GM12878 (cell line): ENCODE results near the gene DLG2. TPM values are rescaled to one million over a fixed set of nuclear protein-coding genes. Genes with fewer than 3 reads are reported as not detected.

Source experiments
- ATAC-seq: fragments of 200-7000 bp; cut with Tn5 transposase; 3 replicates; pipeline ENCODE4 v1.9.1; 2020; ENCODE audit warnings: mild to moderate bottlenecking, moderate library complexity
- BruUV-seq: library from RNA; stranded (reverse); fragments of 400-500 nt; replicated peaks from 2 replicates; lab custom pipeline; 2021; lab: Mats Ljungman, UMichigan
- CTCF ChIA-PET: fragments of 300-600 bp; sonication (Branson Sonifier 250); formaldehyde crosslinking; extraction: SDS; loops from one replicate; lab custom pipeline; 2021; ENCODE audit warnings: inconsistent platforms; lab: Yijun Ruan, JAX
- POLR2A ChIA-PET: fragments of 350-600 bp; formaldehyde crosslinking; extraction: SDS; loops from one replicate; lab custom pipeline; 2021; ENCODE audit warnings: inconsistent platforms; lab: Charles Lee
- RAD21 ChIA-PET: fragments of 300-600 bp; sonication (Branson Sonifier 250); formaldehyde crosslinking; loops from one replicate; lab custom pipeline; 2023; ENCODE audit warnings: antibody characterized with exemption; ENCODE audit not compliant: unreplicated experiment; lab: Charles Lee
- SMC1A ChIA-PET: fragments of 300-600 bp; sonication (Branson Sonifier 250); formaldehyde crosslinking; loops from one replicate; lab custom pipeline; 2023; ENCODE audit not compliant: unreplicated experiment, uncharacterized antibody; lab: Charles Lee
- DNase-seq: peaks from one replicate; pipeline ENCODE4 v3.0.0-alpha.2; 2011; ENCODE audit warnings: low read depth, low spot score
- FAIRE-seq: peaks from 3 replicates; lab custom pipeline; 2011; peaks lifted over from hg19 to GRCh38; lab: Jason Lieb, UNC
- H2AFZ ChIP-seq: 2 replicates; pipeline ENCODE4 v1.6.0; 2011; ENCODE audit warnings: low read depth, low read length, control low read depth; ENCODE audit not compliant: control insufficient read depth
- H3K27ac ChIP-seq: 2 replicates; pipeline ENCODE4 v1.5.1; 2011; ENCODE audit warnings: control low read depth; ENCODE audit not compliant: control insufficient read depth, insufficient read depth
- H3K27me3 ChIP-seq, 2 experiments: replicated peaks in 1 of 2; 2 replicates each; pipeline versions ENCODE4 v1.6.0 to v1.6.1; 2011; ENCODE audit warnings: low read length in 1 of 2; ENCODE audit not compliant: control insufficient read depth in 2 of 2, insufficient read depth in 2 of 2
- H3K36me3 ChIP-seq, 2 experiments: 2 replicates each; pipeline ENCODE4 v1.5.1; 2011; ENCODE audit warnings: low read length in 1 of 2; ENCODE audit not compliant: control insufficient read depth in 2 of 2, insufficient read depth in 2 of 2
- H3K4me1 ChIP-seq: 2 replicates; pipeline ENCODE4 v1.6.1; 2011; ENCODE audit warnings: mild to moderate bottlenecking, low read length, moderate library complexity, mixed read lengths; ENCODE audit not compliant: control insufficient read depth, insufficient read depth
- H3K4me2 ChIP-seq: 2 replicates; pipeline ENCODE4 v1.6.0; 2011; ENCODE audit warnings: control low read depth; ENCODE audit not compliant: control insufficient read depth, insufficient read depth
- H3K4me3 ChIP-seq: fragments of 200-600 bp; sonication (generic); 2 replicates; pipeline ENCODE4 v1.5.1; 2016
- H3K79me2 ChIP-seq: 2 replicates; pipeline ENCODE4 v1.6.0; 2011; ENCODE audit warnings: low read length; ENCODE audit not compliant: control insufficient read depth, insufficient read depth
- H3K9ac ChIP-seq: 2 replicates; pipeline ENCODE4 v1.8.0; 2011; ENCODE audit warnings: low read length, control low read depth, mixed read lengths; ENCODE audit not compliant: control insufficient read depth, insufficient read depth
- H3K9me3 ChIP-seq: replicated peaks from 3 replicates; pipeline ENCODE4 v1.5.1; 2011; ENCODE audit warnings: mild to moderate bottlenecking, low read length; ENCODE audit not compliant: control insufficient read depth, insufficient read depth
- H4K20me1 ChIP-seq: 2 replicates; pipeline ENCODE4 v1.6.0; 2011; ENCODE audit not compliant: control insufficient read depth, insufficient read depth
- HDAC6 ChIP-seq: fragments of 200-600 bp; sonication (generic); IDR thresholded peaks from one replicate; pipeline ENCODE4 v1.8.0; 2017; ENCODE audit warnings: antibody characterized with exemption; ENCODE audit not compliant: unreplicated experiment
- HDGF ChIP-seq: fragments of 450-650 bp; IDR thresholded peaks from 2 replicates; pipeline ENCODE4 v1.6.1; 2016; ENCODE audit warnings: antibody characterized with exemption
- KAT2A ChIP-seq: conservative IDR thresholded peaks from 2 replicates; pipeline ENCODE4 v1.6.1; 2011; ENCODE audit warnings: low read depth, low read length; ENCODE audit not compliant: control insufficient read depth
- MTA3 ChIP-seq: IDR thresholded peaks from 2 replicates; pipeline ENCODE4 v1.6.1; 2012; ENCODE audit warnings: low read length, inconsistent platforms, borderline replicate concordance
- PML ChIP-seq: IDR thresholded peaks from 2 replicates; pipeline ENCODE4 v1.6.1; 2012; ENCODE audit warnings: low read length, inconsistent platforms
- RAD21 ChIP-seq: IDR thresholded peaks from 2 replicates; pipeline ENCODE4 v1.6.1; 2011; ENCODE audit warnings: mild to moderate bottlenecking, low read depth, low read length, moderate library complexity; ENCODE audit not compliant: insufficient read depth
- RB1 ChIP-seq: fragments of 450-650 bp; formaldehyde crosslinking; IDR thresholded peaks from 2 replicates; pipeline ENCODE4 v1.6.1; 2017; ENCODE audit warnings: mild to moderate bottlenecking, borderline replicate concordance
- RFX5 ChIP-seq: IDR thresholded peaks from 2 replicates; pipeline ENCODE4 v1.6.1; 2011; ENCODE audit warnings: low read depth, low read length, improper control_type of control experiment
- RUNX3 ChIP-seq: IDR thresholded peaks from 2 replicates; pipeline ENCODE4 v1.6.1; 2012; ENCODE audit warnings: low read length, inconsistent platforms
- SIX5 ChIP-seq: IDR thresholded peaks from 2 replicates; pipeline ENCODE4 v1.6.1; 2011; ENCODE audit warnings: mild to moderate bottlenecking, low read depth, low read length, moderate library complexity; ENCODE audit not compliant: severe bottlenecking
- SMAD1 ChIP-seq: fragments of 450-650 bp; IDR thresholded peaks from 2 replicates; pipeline ENCODE4 v1.6.1; 2018; ENCODE audit warnings: mild to moderate bottlenecking, low read depth; ENCODE audit not compliant: partially characterized antibody
- SPI1 ChIP-seq: IDR thresholded peaks from 2 replicates; pipeline ENCODE4 v1.6.1; 2011; ENCODE audit warnings: low read depth, mild to moderate bottlenecking, low read length, moderate library complexity, borderline replicate concordance; ENCODE audit not compliant: insufficient read depth
- STAT3 ChIP-seq: IDR thresholded peaks from 2 replicates; pipeline ENCODE4 v1.6.1; 2011; ENCODE audit warnings: low read depth, low read length, improper control_type of control experiment
- YBX1 ChIP-seq: fragments of 450-650 bp; IDR thresholded peaks from 2 replicates; pipeline ENCODE4 v1.6.1; 2016; ENCODE audit warnings: antibody characterized with exemption
- ZZZ3 ChIP-seq: IDR thresholded peaks from 2 replicates; pipeline ENCODE4 v1.6.1; 2011; ENCODE audit warnings: low read depth; ENCODE audit not compliant: control insufficient read depth, insufficient read length
- WGBS: methylation state at CpG from one replicate; pipeline ENCODE4 v1.1.6; 2016; ENCODE audit warnings: low lambda C conversion rate; ENCODE audit not compliant: insufficient replicate concordance, insufficient coverage; ENCODE audit errors: missing lambda C conversion rate; 5-methylcytosine and 5-hydroxymethylcytosine counted together
- in situ Hi-C: fragments of 300-500 bp; cut with MboI; formaldehyde crosslinking; loops from 9 replicates; pipeline ENCODE4 v1.14.3; 2018; ENCODE audit warnings: mixed read lengths
- intact Hi-C: fragments of 100-400 bp; cut with micrococcal nuclease; formaldehyde crosslinking; loops from one replicate; pipeline ENCODE4 v1.14.2; 2022; ENCODE audit not compliant: unreplicated experiment
- polyA plus RNA-seq, 11 experiments: library from polyadenylated mRNA; depleted of rRNA in 4 of 11; unstranded in 6 of 11; stranded (reverse) in 5 of 11; fragments of >200 nt; fragmentation: Nextera tagmentation in 4 of 11; fragmentation: Illumina TruSeq in 1 of 11; extraction: Ambion mirVana in 4 of 11; extraction: Trizol in 1 of 11; gene quantifications; 1 replicate in 1 of 11; 2 replicates in 10 of 11; pipeline versions ENCODE4 v1.2.1 to v1.2.3, GENCODE V29; 2011 to 2016; ENCODE audit warnings: inconsistent platforms in 2 of 11, missing spikeins in 2 of 11, low read depth in 1 of 11
- total RNA-seq, 4 experiments: library from RNA; depleted of rRNA in 3 of 4; stranded (reverse); fragments of >200 nt in 3 of 4; fragmentation: Illumina TruSeq in 1 of 4; extraction: Trizol in 1 of 4; gene quantifications; 2 replicates each; pipeline versions ENCODE4 v1.2.1 to v1.2.3, GENCODE V29; 2013 to 2021
- TF ChIP-seq, protein P1 (sequence below): fragments of 150-350 bp; IDR thresholded peaks from 2 replicates; pipeline ENCODE4 v1.6.1; 2014; ENCODE audit warnings: mild to moderate bottlenecking, low read depth, low read length

The DLG2 gene
- total and polyA plus RNA-seq, 10 of the 15 experiments (the other 5 are each of a cell fraction or from before 2014, with no cell fraction given), result 0.09 to 0.98 (median 0.35) TPM

DNA sequence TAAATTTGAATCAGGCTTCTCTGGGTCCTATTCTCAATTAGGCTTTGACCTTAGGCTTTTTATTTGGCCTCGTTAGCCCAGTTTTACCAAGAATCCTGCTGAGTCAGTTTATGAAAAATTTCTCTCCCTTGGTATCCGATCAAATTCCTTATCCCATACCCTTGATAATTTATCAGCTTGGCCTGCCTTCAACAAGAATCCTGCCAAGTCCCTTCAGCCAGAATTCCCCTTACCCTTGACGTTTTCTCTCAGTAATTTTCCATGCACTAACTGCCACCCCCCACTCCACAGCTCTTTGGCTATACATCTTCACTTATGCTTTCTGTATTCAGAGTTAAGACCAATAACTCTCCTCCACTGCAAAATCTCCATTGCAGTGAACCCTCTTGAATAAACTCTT is 1530.0 kb downstream of the DLG2 start:
- in situ Hi-C loops, result no loop called here
- RAD21 ChIA-PET, result interaction anchor here (0.6 kb wide), 1 partner anchor 56 kb away, joined by 3 read pairs; no protein-coding TSS in a partner anchor

More for the DNA sequence above, 1530.0 kb downstream of the DLG2 start:
- Histone ChIP-seq H3K27ac (no peak overlapping the region), H3K4me3 (no peak overlapping the region), H3K27me3 (no peaks in the 10 kb centered on the region), H3K4me2 (no peak overlapping the region), H4K20me1 (no peaks in the 10 kb centered on the region), H3K4me1 (no peaks in the 10 kb centered on the region), H3K36me3 (no peaks in the 10 kb centered on the region), H3K9ac (no peak overlapping the region), H3K9me3 (no peaks in the 10 kb centered on the region), H2AFZ (no peak overlapping the region), H3K79me2 (no peaks in the 10 kb centered on the region)
- ATAC-seq (no peak), DNase-seq (no peak), FAIRE-seq (no peak)
- CTCF ChIA-PET, result interaction anchor here (1.4 kb wide), 1 partner anchor 11 kb away, joined by 8 read pairs; no protein-coding TSS in a partner anchor
- intact Hi-C loops, result no loop called here
- TF ChIP-seq, protein P1, sequence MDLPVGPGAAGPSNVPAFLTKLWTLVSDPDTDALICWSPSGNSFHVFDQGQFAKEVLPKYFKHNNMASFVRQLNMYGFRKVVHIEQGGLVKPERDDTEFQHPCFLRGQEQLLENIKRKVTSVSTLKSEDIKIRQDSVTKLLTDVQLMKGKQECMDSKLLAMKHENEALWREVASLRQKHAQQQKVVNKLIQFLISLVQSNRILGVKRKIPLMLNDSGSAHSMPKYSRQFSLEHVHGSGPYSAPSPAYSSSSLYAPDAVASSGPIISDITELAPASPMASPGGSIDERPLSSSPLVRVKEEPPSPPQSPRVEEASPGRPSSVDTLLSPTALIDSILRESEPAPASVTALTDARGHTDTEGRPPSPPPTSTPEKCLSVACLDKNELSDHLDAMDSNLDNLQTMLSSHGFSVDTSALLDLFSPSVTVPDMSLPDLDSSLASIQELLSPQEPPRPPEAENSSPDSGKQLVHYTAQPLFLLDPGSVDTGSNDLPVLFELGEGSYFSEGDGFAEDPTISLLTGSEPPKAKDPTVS, result no peak
- no peak for TF ChIP-seq RUNX3
- no peak for TF ChIP-seq KAT2A
- no peak for TF ChIP-seq PML
- no peak for TF ChIP-seq RAD21
- TF ChIP-seq MTA3, result no peak
- TF ChIP-seq YBX1, result no peak
- TF ChIP-seq STAT3, result no peak
- TF ChIP-seq ZZZ3, result no peak
- no peak for TF ChIP-seq SMAD1
- TF ChIP-seq RFX5, result no peak
- TF ChIP-seq RB1, result no peak
- TF ChIP-seq HDGF, result no peak
- TF ChIP-seq HDAC6, result no peak
- no peak for TF ChIP-seq SIX5
- TF ChIP-seq SPI1, result no peak
- BruUV-seq, result no TSS peak
- POLR2A ChIA-PET, result no interaction called here
- WGBS, result 14% methylated on average over 3 of the region's 3 CpGs
- SMC1A ChIA-PET, result no interaction called here
